Neuron (in vitro differentiated cells): ENCODE measurements around the gene STIP1.

Source experiments
- H2AFZ ChIP-seq: one replicate; pipeline ENCODE4 v1.6.1; 2013; ENCODE audit warnings: low read depth, mild to moderate bottlenecking, inconsistent platforms, low read length, moderate library complexity
- H3K27me3 ChIP-seq: one replicate; pipeline ENCODE4 v1.6.1; 2013; ENCODE audit warnings: low read length; ENCODE audit not compliant: insufficient read depth
- H3K36me3 ChIP-seq: one replicate; pipeline ENCODE4 v1.6.1; 2013; ENCODE audit warnings: low read length; ENCODE audit not compliant: insufficient read depth
- H3K4me1 ChIP-seq: one replicate; pipeline ENCODE4 v1.6.1; 2013; ENCODE audit warnings: low read length; ENCODE audit not compliant: insufficient read depth
- H3K4me3 ChIP-seq: 2 replicates; pipeline ENCODE4 v1.5.1; 2013; ENCODE audit warnings: mild to moderate bottlenecking, low read length, moderate library complexity
- H3K9me3 ChIP-seq: one replicate; pipeline ENCODE4 v1.6.1; 2013; ENCODE audit warnings: low read length

The STIP1 gene

DNA sequence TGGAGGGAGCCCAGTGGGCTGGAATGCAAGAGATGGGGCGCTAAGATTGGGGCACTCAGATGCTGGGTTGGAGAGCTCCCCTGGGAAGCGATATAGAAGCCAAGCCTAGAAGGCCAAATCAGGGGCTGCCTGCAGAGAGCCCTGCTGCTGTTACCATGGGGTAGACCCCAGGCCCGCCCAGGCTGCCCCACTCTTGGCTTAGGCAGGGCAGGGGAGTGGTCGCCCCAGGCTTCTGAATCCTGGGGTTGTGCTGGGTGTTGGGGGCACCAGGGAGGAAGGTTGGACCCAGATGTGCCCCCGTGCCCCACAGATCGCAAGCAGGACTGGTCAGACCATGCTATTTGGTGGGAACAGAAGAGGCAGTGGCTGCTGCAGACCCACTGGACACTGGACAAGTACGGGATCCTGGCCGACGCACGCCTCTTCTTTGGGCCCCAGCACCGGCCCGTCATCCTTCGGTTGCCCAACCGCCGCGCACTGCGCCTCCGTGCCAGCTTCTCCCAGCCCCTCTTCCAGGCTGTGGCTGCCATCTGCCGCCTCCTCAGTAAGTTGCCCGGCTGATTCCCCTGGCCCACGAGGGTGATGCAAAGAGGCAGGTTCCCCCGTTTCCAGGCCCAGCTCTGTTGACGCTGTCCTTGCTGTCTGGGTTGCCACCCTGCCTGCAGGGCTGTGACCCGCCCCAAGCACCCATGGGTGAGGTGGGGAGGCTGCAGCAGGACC, 24.5 kb downstream of the STIP1 start:
- no peaks in the 10 kb centered on the region for H3K9me3 ChIP-seq

GRCh38 chr11:64211181-64211872, 25.4 kb downstream of the STIP1 start:
- H3K36me3 ChIP-seq: peaks cover 2% of the 10 kb centered on the region

More for the DNA sequence above, 24.5 kb downstream of the STIP1 start:
- H3K36me3 ChIP-seq: peaks cover 11% of the 10 kb centered on the region
- no peak overlapping the region for H3K4me3 ChIP-seq
- H3K27me3 ChIP-seq: no peaks in the 10 kb centered on the region
- H2AFZ ChIP-seq: no peak overlapping the region
- peaks cover 3% of the 10 kb centered on the region for H3K4me1 ChIP-seq

DNA sequence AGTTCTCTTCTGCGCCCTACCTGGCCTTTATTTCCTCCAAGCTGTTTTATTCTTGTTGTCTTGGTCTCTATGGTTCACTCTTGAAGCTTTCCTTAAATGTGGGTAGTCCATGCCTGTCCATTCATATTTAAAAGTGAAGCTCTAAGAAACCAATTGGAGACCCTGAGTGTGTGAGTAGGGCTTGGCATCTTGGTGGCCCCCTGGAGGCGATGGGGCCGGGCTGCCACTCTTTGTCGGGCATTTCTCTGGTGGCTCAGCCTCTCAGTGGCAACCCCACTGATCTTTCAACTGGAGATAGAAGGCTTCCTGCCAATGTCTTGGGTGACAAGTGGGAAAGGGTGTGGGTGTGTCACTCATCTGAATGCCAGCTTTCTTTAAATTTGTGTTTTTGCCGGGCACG, 30.9 kb downstream of the STIP1 start:
- H3K4me3 ChIP-seq: no peak overlapping the region
- H2AFZ ChIP-seq: no peak overlapping the region
- H3K27me3 ChIP-seq: no peaks in the 10 kb centered on the region
- no peaks in the 10 kb centered on the region for H3K36me3 ChIP-seq
- H3K4me1 ChIP-seq: no peaks in the 10 kb centered on the region
- H3K9me3 ChIP-seq: no peaks in the 10 kb centered on the region

More at GRCh38 chr11:64211181-64211872, 25.4 kb downstream of the STIP1 start:
- H2AFZ ChIP-seq: no peak overlapping the region
- H3K4me3 ChIP-seq: no peak overlapping the region
- no peaks in the 10 kb centered on the region for H3K9me3 ChIP-seq
- H3K27me3 ChIP-seq: no peaks in the 10 kb centered on the region
- H3K4me1 ChIP-seq: peaks cover 3% of the 10 kb centered on the region

- H3K27me3 ChIP-seq: no peaks in the 10 kb centered on the region
- no peak overlapping the region for H2AFZ ChIP-seq
- peaks cover 8% of the 10 kb centered on the region for H3K36me3 ChIP-seq
- H3K9me3 ChIP-seq: no peaks in the 10 kb centered on the region
- H3K4me1 ChIP-seq: no peaks in the 10 kb centered on the region
- H3K4me3 ChIP-seq: no peak overlapping the region
These were observed 32.8 kb downstream of the STIP1 start for GRCh38 chr11:64218628-64219353.

DNA sequence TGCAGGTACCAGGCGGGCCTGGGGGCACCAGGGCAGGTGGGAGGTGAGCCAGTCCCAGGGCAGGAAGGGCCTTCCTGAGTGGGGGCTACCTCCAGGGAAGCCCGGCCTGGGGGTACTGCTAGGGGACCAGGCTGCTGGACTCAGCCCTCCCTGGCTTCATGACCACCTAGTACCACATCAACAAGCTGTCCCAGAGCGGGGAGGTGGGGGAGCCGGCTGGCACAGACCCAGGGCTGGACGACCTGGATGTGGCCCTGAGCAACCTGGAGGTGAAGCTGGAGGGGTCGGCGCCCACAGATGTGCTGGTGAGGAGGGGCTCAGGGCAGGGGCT, 33.3 kb downstream of the STIP1 start:
- Histone ChIP-seq H3K27me3 (no peaks in the 10 kb centered on the region), H3K4me3 (no peak overlapping the region), H2AFZ (no peak overlapping the region), H3K36me3 (peaks cover 13% of the 10 kb centered on the region), H3K4me1 (no peaks in the 10 kb centered on the region), H3K9me3 (no peaks in the 10 kb centered on the region)

GRCh38 chr11:64219755-64220154, 33.8 kb downstream of the STIP1 start:
- peaks cover under 1% of the 10 kb centered on the region for H3K4me1 ChIP-seq
- H2AFZ ChIP-seq: no peak overlapping the region
- H3K27me3 ChIP-seq: no peaks in the 10 kb centered on the region
- H3K9me3 ChIP-seq: no peaks in the 10 kb centered on the region
- H3K36me3 ChIP-seq: peaks cover 17% of the 10 kb centered on the region
- no peak overlapping the region for H3K4me3 ChIP-seq

DNA sequence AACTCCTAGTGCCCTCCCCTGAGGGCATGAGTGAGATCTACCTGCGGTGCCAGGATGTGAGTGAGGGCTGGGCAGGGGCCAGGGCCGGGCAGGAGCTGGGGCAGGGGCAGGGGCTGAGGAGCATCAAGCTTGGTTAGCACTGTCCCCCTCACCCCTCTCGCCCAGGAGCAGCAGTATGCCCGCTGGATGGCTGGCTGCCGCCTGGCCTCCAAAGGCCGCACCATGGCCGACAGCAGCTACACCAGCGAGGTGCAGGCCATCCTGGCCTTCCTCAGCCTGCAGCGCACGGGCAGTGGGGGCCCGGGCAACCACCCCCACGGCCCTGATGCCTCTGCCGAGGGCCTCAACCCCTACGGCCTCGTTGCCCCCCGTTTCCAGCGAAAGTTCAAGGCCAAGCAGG, 34.3 kb downstream of the STIP1 start:
- Histone ChIP-seq H3K4me1 (peaks cover 6% of the 10 kb centered on the region), H3K4me3 (no peak overlapping the region), H3K36me3 (peaks cover 17% of the 10 kb centered on the region), H3K27me3 (no peaks in the 10 kb centered on the region), H3K9me3 (no peaks in the 10 kb centered on the region), H2AFZ (no peak overlapping the region)

DNA sequence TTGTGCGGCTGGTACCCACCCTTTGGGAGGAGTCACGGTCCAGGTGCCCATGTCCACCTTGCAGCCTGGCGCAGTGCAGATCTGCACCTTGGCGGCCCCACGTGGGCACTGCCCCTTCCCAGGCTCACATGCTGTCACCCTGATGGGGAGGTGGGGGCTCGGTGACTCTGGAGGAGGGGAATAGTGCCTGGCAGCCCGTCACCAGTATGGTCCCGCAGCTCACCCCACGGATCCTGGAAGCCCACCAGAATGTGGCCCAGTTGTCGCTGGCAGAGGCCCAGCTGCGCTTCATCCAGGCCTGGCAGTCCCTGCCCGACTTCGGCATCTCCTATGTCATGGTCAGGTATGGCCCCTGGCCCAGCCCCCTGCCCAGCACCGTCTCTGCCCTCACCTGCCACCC, 34.8 kb downstream of the STIP1 start:
- H3K4me1 ChIP-seq: peaks cover 10% of the 10 kb centered on the region
- H3K36me3 ChIP-seq: peaks cover 17% of the 10 kb centered on the region
- no peak overlapping the region for H3K4me3 ChIP-seq
- H3K9me3 ChIP-seq: no peaks in the 10 kb centered on the region
- no peak overlapping the region for H2AFZ ChIP-seq
- H3K27me3 ChIP-seq: no peaks in the 10 kb centered on the region

GRCh38 chr11:64222651-64223000, 36.7 kb downstream of the STIP1 start:
- peaks cover 17% of the 10 kb centered on the region for H3K36me3 ChIP-seq
- no peak overlapping the region for H2AFZ ChIP-seq
- no peaks in the 10 kb centered on the region for H3K9me3 ChIP-seq
- no peak overlapping the region for H3K4me3 ChIP-seq
- H3K4me1 ChIP-seq: peaks cover 21% of the 10 kb centered on the region
- no peaks in the 10 kb centered on the region for H3K27me3 ChIP-seq

GRCh38 chr11:64223001-64223651, 37.2 kb downstream of the STIP1 start:
- H2AFZ ChIP-seq: no peak overlapping the region
- no peak overlapping the region for H3K4me3 ChIP-seq
- H3K9me3 ChIP-seq: no peaks in the 10 kb centered on the region
- H3K27me3 ChIP-seq: no peaks in the 10 kb centered on the region
- peaks cover 22% of the 10 kb centered on the region for H3K4me1 ChIP-seq
- peaks cover 17% of the 10 kb centered on the region for H3K36me3 ChIP-seq

DNA sequence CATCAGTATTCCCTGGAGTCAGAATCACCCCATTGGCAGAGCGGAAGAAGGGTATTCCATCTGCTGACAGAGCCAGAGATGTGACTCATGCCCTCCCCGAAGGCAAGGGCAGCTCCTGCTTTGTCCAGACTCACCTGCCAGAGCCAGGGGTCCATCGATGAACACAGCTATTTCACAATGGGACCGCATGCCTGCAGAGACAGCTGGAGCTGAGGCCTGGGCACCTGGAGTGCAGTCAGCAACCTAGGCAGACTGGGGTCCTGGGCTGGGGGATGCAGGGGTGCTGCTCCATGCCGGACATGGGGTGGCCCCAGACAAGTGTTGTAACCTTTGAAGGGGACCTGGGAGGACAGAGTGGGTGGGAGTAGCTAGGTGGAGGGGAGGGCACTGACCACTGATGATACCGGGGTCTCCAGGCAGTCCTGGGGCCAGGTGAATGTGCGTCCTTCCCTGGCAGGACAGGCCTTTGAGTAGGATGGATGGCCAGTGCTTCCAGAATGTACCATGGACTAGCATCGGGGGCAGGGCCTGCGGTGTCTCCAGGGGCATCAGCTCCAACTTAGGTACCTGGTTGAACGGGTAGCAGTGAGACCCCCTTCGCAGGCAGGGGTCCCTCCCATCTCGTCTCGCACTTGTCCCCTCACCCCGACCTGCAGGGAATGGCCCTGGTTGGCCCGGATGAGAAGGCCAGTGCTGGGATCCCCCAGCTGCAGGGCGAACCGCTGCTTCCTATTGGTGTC, 38.4 kb downstream of the STIP1 start:
- Histone ChIP-seq H3K36me3 (peaks cover 17% of the 10 kb centered on the region), H2AFZ (no peak overlapping the region), H3K9me3 (no peaks in the 10 kb centered on the region), H3K4me3 (no peak overlapping the region), H3K27me3 (no peaks in the 10 kb centered on the region), H3K4me1 (peaks cover 25% of the 10 kb centered on the region)

DNA sequence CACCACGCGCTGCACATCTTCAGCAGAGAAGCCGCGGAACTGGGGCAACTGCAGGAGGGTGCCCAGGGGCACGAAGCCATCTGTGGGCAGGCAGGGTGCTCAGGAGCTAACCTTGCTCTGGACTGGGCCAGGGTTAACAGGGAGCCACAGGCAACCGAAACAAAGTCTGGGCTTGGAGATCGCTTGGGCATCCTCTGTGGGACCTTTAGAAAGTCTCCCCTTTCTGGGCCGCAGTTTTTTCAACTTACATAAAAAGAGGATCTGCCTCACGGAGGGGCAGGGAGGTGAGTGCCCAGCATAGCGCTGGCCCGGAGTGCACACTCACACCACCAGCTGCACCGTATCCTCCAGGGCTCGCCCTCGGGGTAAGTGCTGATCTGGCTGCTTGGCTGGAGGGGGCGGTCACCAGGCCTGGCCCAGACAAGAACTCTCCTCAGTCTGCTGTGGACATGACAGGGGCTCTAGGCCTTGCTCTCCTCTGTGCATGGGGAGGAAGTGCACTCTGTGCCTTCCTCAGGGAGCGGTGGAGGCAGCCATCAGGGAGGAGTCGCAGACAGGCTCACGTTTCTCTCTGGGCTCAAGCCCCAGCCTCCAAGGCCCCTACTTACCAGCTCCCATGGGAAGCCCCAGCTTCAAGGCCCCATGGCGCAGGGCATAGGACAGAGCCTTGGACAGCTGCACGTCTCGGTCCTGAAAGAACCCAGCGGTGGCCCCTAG, 39.1 kb downstream of the STIP1 start:
- peaks cover 17% of the 10 kb centered on the region for H3K36me3 ChIP-seq
- no peaks in the 10 kb centered on the region for H3K27me3 ChIP-seq
- H3K4me1 ChIP-seq: peaks cover 32% of the 10 kb centered on the region
- H2AFZ ChIP-seq: peak overlapping the region; percentile 50
- H3K9me3 ChIP-seq: no peaks in the 10 kb centered on the region
- H3K4me3 ChIP-seq: peak overlapping the region; percentile 71
